GM13977 (cell line): ENCODE results near the gene ZBTB8B.

ENCODE experiments used
- DNase-seq: peaks from one replicate; pipeline ENCODE4 v3.0.0; 2012; ENCODE audit warnings: low spot score
- CTCF ChIP-seq: IDR thresholded peaks from 2 replicates; pipeline ENCODE4 v1.5.1; 2012; ENCODE audit warnings: mild to moderate bottlenecking, control low read depth; ENCODE audit not compliant: insufficient read depth; ENCODE audit errors: extremely low read depth, missing control alignments
- in situ Hi-C: fragments of 300-500 bp; cut with MboI; formaldehyde crosslinking; loops from one replicate; pipeline ENCODE4 v1.12.0; 2022; ENCODE audit warnings: low sequenced_read_pairs, low pct_unique_long_range_greater_than_20kb, mixed read lengths, inconsistent platforms; ENCODE audit not compliant: unreplicated experiment

ZBTB8B gene

GRCh38 chr1:32508761-32509160 lies 43.9 kb downstream of the ZBTB8B start:
- no peak for TF ChIP-seq CTCF
- no peak for DNase-seq
- in situ Hi-C loops, result no loop called here

- TF ChIP-seq CTCF, result no peak
- DNase-seq, result no peak
- in situ Hi-C loops, result no loop called here
Measured at GRCh38 chr1:32509939-32510338, 45.1 kb downstream of the ZBTB8B start.
